Renal pelvis (tissue), 4 donors: ENCODE measurements around the gene PAGR1. TPM values are rescaled to one million over a fixed set of nuclear protein-coding genes. Genes with fewer than 3 reads are reported as not detected.
"Not testable (repeated sequence)": the region's sequence is repeated elsewhere in the genome, so short reads cannot be mapped to it uniquely, and the experiment has no call there.

Experiments used
- DNase-seq: peaks from one replicate; pipeline ENCODE4 v3.0.0-alpha.2; 2013
- polyA plus RNA-seq, 3 donors: library from polyadenylated mRNA; unstranded; fragments of 120-200 nt; gene quantifications; one replicate each; pipeline ENCODE4 v1.2.1, GENCODE V29; 2013; ENCODE audit not compliant: insufficient read length in 3 of 3

The PAGR1 gene
- polyA plus RNA-seq, 3 donors, result 40.2 to 44.1 (median 43.6) TPM

GRCh38 chr16:29831490-29831889 lies 15.5 kb downstream of the PAGR1 start:
- DNase-seq, result no peak

GRCh38 chr16:29833219-29833618 lies 17.3 kb downstream of the PAGR1 start:
- DNase-seq, result not testable (repeated sequence)

GRCh38 chr16:29834079-29834478 lies 18.1 kb downstream of the PAGR1 start:
- no peak for DNase-seq

- no peak for DNase-seq
These were observed 20.0 kb downstream of the PAGR1 start for GRCh38 chr16:29835926-29836325.

- no peak for DNase-seq
These were observed 20.7 kb downstream of the PAGR1 start for GRCh38 chr16:29836623-29837022.

GRCh38 chr16:29837841-29838240 lies 21.9 kb downstream of the PAGR1 start:
- no peak for DNase-seq

- no peak for DNase-seq
These were observed 23.9 kb downstream of the PAGR1 start for GRCh38 chr16:29839822-29840221.

GRCh38 chr16:29840240-29840639 lies 24.3 kb downstream of the PAGR1 start:
- no peak for DNase-seq

GRCh38 chr16:29841631-29842030 lies 25.7 kb downstream of the PAGR1 start:
- no peak for DNase-seq

GRCh38 chr16:29842732-29843346 lies 26.9 kb downstream of the PAGR1 start:
- no peak for DNase-seq

- DNase-seq, result no peak
These were observed 28.0 kb downstream of the PAGR1 start for GRCh38 chr16:29843931-29844330.

GRCh38 chr16:29844575-29845331 lies 28.8 kb downstream of the PAGR1 start:
- DNase-seq, result no peak

- DNase-seq, result no peak
These were observed 29.7 kb downstream of the PAGR1 start for GRCh38 chr16:29845656-29846055.

GRCh38 chr16:29848420-29849297 lies 32.7 kb downstream of the PAGR1 start:
- DNase-seq, result no peak

GRCh38 chr16:29849505-29849904 lies 33.6 kb downstream of the PAGR1 start:
- no peak for DNase-seq

GRCh38 chr16:29850998-29851397 lies 35.0 kb downstream of the PAGR1 start:
- DNase-seq, result no peak

GRCh38 chr16:29852654-29853053 lies 36.7 kb downstream of the PAGR1 start:
- peak; percentile 24 for DNase-seq

- no peak for DNase-seq
These were observed 38.7 kb downstream of the PAGR1 start for GRCh38 chr16:29854520-29855100.

- DNase-seq, result no peak
These were observed 41.3 kb downstream of the PAGR1 start for GRCh38 chr16:29857133-29857760.

GRCh38 chr16:29858149-29858849 lies 42.3 kb downstream of the PAGR1 start:
- DNase-seq, result no peak

- DNase-seq, result no peak
These were observed 43.0 kb downstream of the PAGR1 start for GRCh38 chr16:29858974-29859373.
